IMR-90 (cell line): Measurements from ENCODE around the gene ABCC9. TPM values are rescaled to one million over a fixed set of nuclear protein-coding genes. Genes with fewer than 3 reads are reported as not detected.

Source experiments
- ATAC-seq: fragments of 200-7000 bp; cut with Tn5 transposase; 2 replicates; pipeline ENCODE4 v1.9.1; 2020; ENCODE audit warnings: low read depth, mild to moderate bottlenecking, moderate library complexity
- BruUV-seq: library from RNA; stranded (reverse); fragments of 400-500 nt; replicated peaks from 2 replicates; lab custom pipeline; 2021; lab: Mats Ljungman, UMichigan
- CTCF ChIA-PET: fragments of 300-600 bp; formaldehyde crosslinking; extraction: SDS; loops from one replicate; lab custom pipeline; 2021; ENCODE audit warnings: antibody characterized with exemption; lab: Yijun Ruan, JAX
- POLR2A ChIA-PET: fragments of 300-600 bp; sonication (Branson Sonifier 250); formaldehyde crosslinking; loops from one replicate; lab custom pipeline; 2022; ENCODE audit warnings: antibody characterized with exemption; ENCODE audit not compliant: unreplicated experiment; lab: Charles Lee
- DNase-seq: peaks from one replicate; pipeline ENCODE4 v3.0.0; 2013
- H2AFZ ChIP-seq: replicated peaks from 2 replicates; pipeline ENCODE3; 2013; ENCODE audit warnings: low read length, mild to moderate bottlenecking; ENCODE audit not compliant: poor library complexity
- H2AK5ac ChIP-seq: 2 replicates; pipeline ENCODE4 v1.6.1; 2013; ENCODE audit warnings: low read depth, low read length, inconsistent platforms
- H2AK9ac ChIP-seq: replicated peaks from 2 replicates; pipeline ENCODE3; 2013; ENCODE audit warnings: mild to moderate bottlenecking, low read depth, low read length, moderate library complexity; ENCODE audit not compliant: poor library complexity
- H2BK120ac ChIP-seq: 2 replicates; pipeline ENCODE4 v1.6.1; 2013; ENCODE audit warnings: low read depth, low read length, inconsistent platforms
- H2BK15ac ChIP-seq: 3 replicates; pipeline ENCODE4 v1.6.1; 2013; ENCODE audit warnings: low read depth, low read length, inconsistent platforms
- H2BK20ac ChIP-seq: 2 replicates; pipeline ENCODE4 v1.6.1; 2013; ENCODE audit warnings: low read depth, mild to moderate bottlenecking, inconsistent platforms, low read length, moderate library complexity
- H2BK5ac ChIP-seq: 2 replicates; pipeline ENCODE4 v1.6.1; 2013; ENCODE audit warnings: mild to moderate bottlenecking, low read depth, low read length, inconsistent platforms; ENCODE audit not compliant: poor library complexity, severe bottlenecking
- H3K14ac ChIP-seq: replicated peaks from 2 replicates; pipeline ENCODE4 v1.6.1; 2013; ENCODE audit warnings: low read depth, low read length, inconsistent platforms
- H3K18ac ChIP-seq: 2 replicates; pipeline ENCODE4 v1.6.1; 2013; ENCODE audit warnings: low read depth, low read length, control low read depth
- H3K23ac ChIP-seq: 2 replicates; pipeline ENCODE4 v1.6.1; 2013; ENCODE audit warnings: low read depth, low read length, inconsistent platforms
- H3K27ac ChIP-seq: 2 replicates; pipeline ENCODE4 v1.5.1; 2013; ENCODE audit warnings: mild to moderate bottlenecking, control low read depth, low read length; ENCODE audit not compliant: insufficient read depth
- H3K27me3 ChIP-seq: 2 replicates; pipeline ENCODE4 v1.6.1; 2013; ENCODE audit warnings: low read length; ENCODE audit not compliant: control insufficient read depth, insufficient read depth
- H3K36me3 ChIP-seq: 2 replicates; pipeline ENCODE4 v1.6.1; 2013; ENCODE audit warnings: low read length, mixed read lengths; ENCODE audit not compliant: control insufficient read depth, insufficient read depth
- H3K4ac ChIP-seq: 2 replicates; pipeline ENCODE4 v1.6.1; 2013; ENCODE audit warnings: low read depth, low read length, inconsistent platforms
- H3K4me1 ChIP-seq: 2 replicates; pipeline ENCODE4 v1.6.1; 2013; ENCODE audit warnings: low read length, mixed read lengths; ENCODE audit not compliant: control insufficient read depth, insufficient read depth
- H3K4me2 ChIP-seq: 2 replicates; pipeline ENCODE4 v1.6.1; 2013; ENCODE audit warnings: low read depth, mild to moderate bottlenecking, control low read depth, low read length, moderate library complexity
- H3K4me3 ChIP-seq: 2 replicates; pipeline ENCODE4 v1.5.1; 2013; ENCODE audit warnings: low read depth, mild to moderate bottlenecking, control low read depth, low read length, moderate library complexity; ENCODE audit not compliant: insufficient read depth
- H3K56ac ChIP-seq: 2 replicates; pipeline ENCODE4 v1.6.1; 2013; ENCODE audit warnings: low read length, inconsistent platforms; ENCODE audit not compliant: insufficient read depth; ENCODE audit errors: extremely low read depth
- H3K79me1 ChIP-seq, 2 experiments: 2 replicates each; pipeline ENCODE4 v1.6.1; 2013; ENCODE audit warnings: low read length in 2 of 2, inconsistent platforms in 1 of 2, low read depth in 1 of 2
- H3K9ac ChIP-seq: 2 replicates; pipeline ENCODE4 v1.6.1; 2013; ENCODE audit warnings: low read depth, low read length, control low read depth
- H3K9me1 ChIP-seq: 2 replicates; pipeline ENCODE4 v1.6.1; 2013; ENCODE audit warnings: low read length, inconsistent platforms; ENCODE audit not compliant: insufficient read depth
- H3K9me3 ChIP-seq: 2 replicates; pipeline ENCODE4 v1.6.1; 2013; ENCODE audit warnings: low read length; ENCODE audit not compliant: control insufficient read depth, insufficient read depth
- H4K20me1 ChIP-seq: 2 replicates; pipeline ENCODE4 v1.6.1; 2013; ENCODE audit warnings: low read length, inconsistent platforms; ENCODE audit not compliant: insufficient read depth
- H4K5ac ChIP-seq: 2 replicates; pipeline ENCODE4 v1.6.1; 2013; ENCODE audit warnings: mild to moderate bottlenecking, low read depth, low read length, control low read depth
- H4K8ac ChIP-seq, 2 experiments: 2 replicates each; pipeline ENCODE4 v1.6.1; 2013; ENCODE audit warnings: low read depth in 2 of 2, low read length in 2 of 2, control low read depth in 1 of 2, inconsistent platforms in 1 of 2
- H4K91ac ChIP-seq: 2 replicates; pipeline ENCODE4 v1.6.1; 2013; ENCODE audit warnings: low read depth, low read length, inconsistent platforms; ENCODE audit not compliant: insufficient read depth
- FOS ChIP-seq: fragments of 150-350 bp; IDR thresholded peaks from 2 replicates; pipeline ENCODE4 v1.6.1; 2016; ENCODE audit warnings: low read depth, low read length
- MAZ ChIP-seq: IDR thresholded peaks from 2 replicates; pipeline ENCODE4 v1.6.1; 2012; ENCODE audit warnings: low read depth, mild to moderate bottlenecking, low read length, improper control_type of control experiment, moderate library complexity, borderline replicate concordance
- WGBS, 2 experiments: methylation state at CpG; one replicate each; pipeline versions ENCODE4 v1.1.5 to v1.1.7; 2013; ENCODE audit warnings: missing lambda C conversion rate in 2 of 2; ENCODE audit not compliant: insufficient read length in 1 of 2; ENCODE audit errors: extremely low coverage in 2 of 2; 5-methylcytosine and 5-hydroxymethylcytosine counted together
- dilution Hi-C: fragments of 300-500 bp; cut with HindIII; formaldehyde crosslinking; loops from one replicate; pipeline ENCODE4 v1.14.3; 2018; ENCODE audit warnings: low sequenced_read_pairs; ENCODE audit not compliant: unreplicated experiment
- in situ Hi-C: fragments of 300-500 bp; cut with MboI; formaldehyde crosslinking; loops from 3 replicates; pipeline ENCODE4 v1.14.3; 2019; ENCODE audit warnings: low sequenced_read_pairs, inconsistent platforms, mixed read lengths
- intact Hi-C: fragments of 100-400 bp; cut with micrococcal nuclease; formaldehyde crosslinking; loops from 2 replicates; pipeline ENCODE4 v1.10.0; 2022
- polyA plus RNA-seq, 3 experiments: library from polyadenylated mRNA; depleted of rRNA; stranded (reverse); fragments of >200 nt; gene quantifications; 2 replicates each; pipeline ENCODE4 v1.2.3, GENCODE V29; 2012; ENCODE audit warnings: low replicate concordance in 1 of 3
- total RNA-seq: library from RNA; depleted of rRNA; stranded (reverse); fragments of >200 nt; gene quantifications from 2 replicates; pipeline ENCODE4 v1.2.3, GENCODE V29; 2012

ABCC9 gene
- total and polyA plus RNA-seq, 2 of the 4 experiments (the other 2 are of a cell fraction), result 1.2 to 6.6 TPM

DNA sequence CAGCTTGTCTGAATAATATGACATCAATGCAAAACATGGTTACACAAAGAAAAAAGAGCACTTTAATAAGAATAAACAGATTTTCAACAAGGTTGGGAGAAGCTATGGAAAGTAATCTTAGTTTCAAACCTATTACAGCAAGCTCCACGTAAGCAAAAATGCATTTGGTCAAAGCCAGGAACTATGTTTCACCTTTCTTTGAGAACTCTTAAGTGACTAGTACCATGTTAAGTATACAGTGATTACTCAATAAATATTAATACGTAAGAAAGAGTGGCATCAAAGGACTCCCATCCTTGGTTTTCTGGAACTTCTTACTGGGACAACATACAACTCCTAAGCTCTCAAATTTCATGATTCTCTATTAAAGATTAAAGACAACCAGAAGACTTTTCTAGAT lies 80.7 kb downstream of the ABCC9 start:
- H3K56ac ChIP-seq, result no peak overlapping the region
- no peak overlapping the region for H2BK20ac ChIP-seq
- no peak overlapping the region for H4K91ac ChIP-seq
- H3K4me1 ChIP-seq, result no peaks in the 10 kb centered on the region
- WGBS, 2 experiments, result no CpG with 5 or more reads among the region's 2 CpGs
- no peak overlapping the region for H3K23ac ChIP-seq
- H2AK5ac ChIP-seq, result no peak overlapping the region
- no peak for ATAC-seq
- H2AK9ac ChIP-seq, result no peak overlapping the region
- H3K27me3 ChIP-seq, result no peaks in the 10 kb centered on the region
- H2BK120ac ChIP-seq, result no peak overlapping the region
- no peak overlapping the region for H3K4me3 ChIP-seq
- DNase-seq, result no peak
- POLR2A ChIA-PET, result interaction anchor here (0.6 kb wide), 1 partner anchor 20 kb away, joined by 4 read pairs; no protein-coding TSS in a partner anchor
- H2BK15ac ChIP-seq, result no peak overlapping the region
- no peak overlapping the region for H3K4ac ChIP-seq
- no peak overlapping the region for H3K9ac ChIP-seq
- H4K8ac ChIP-seq, result no peak overlapping the region
- H3K14ac ChIP-seq, result no peak overlapping the region
- H4K5ac ChIP-seq, result no peak overlapping the region
- dilution Hi-C loops (no loop called here), in situ Hi-C loops (no loop called here), intact Hi-C loops (no loop called here)
- no peak overlapping the region for H2BK5ac ChIP-seq
- no peaks in the 10 kb centered on the region for H3K9me1 ChIP-seq
- no peaks in the 10 kb centered on the region for H3K36me3 ChIP-seq
- H3K18ac ChIP-seq, result no peak overlapping the region
- no peak for TF ChIP-seq FOS
- TF ChIP-seq MAZ, result no peak
- H2AFZ ChIP-seq, result no peak overlapping the region
- no peaks in the 10 kb centered on the region for H3K9me3 ChIP-seq
- H4K20me1 ChIP-seq, result no peaks in the 10 kb centered on the region
- BruUV-seq, result no TSS peak
- no peak overlapping the region for H3K27ac ChIP-seq
- CTCF ChIA-PET, result no interaction called here
- no peak overlapping the region for H3K4me2 ChIP-seq
- H3K79me1 ChIP-seq, result no peaks in the 10 kb centered on the region
